Mammary epithelial cell (primary cell): ENCODE results near the gene SPC24.

ENCODE experiments used
- EZH2 ChIP-seq: IDR thresholded peaks from 2 replicates; pipeline ENCODE4 v1.6.1; 2012; ENCODE audit warnings: low read length, inconsistent platforms, borderline replicate concordance
- TF ChIP-seq, protein P1 (sequence below), 2 donors: IDR thresholded peaks in 1 of 2; conservative IDR thresholded peaks in 1 of 2; 2 replicates each; pipeline ENCODE4 v1.5.1; 2011 to 2012; ENCODE audit warnings: inconsistent platforms in 2 of 2, low read length in 2 of 2, mild to moderate bottlenecking in 2 of 2, control low read depth in 1 of 2, low read depth in 1 of 2; ENCODE audit not compliant: insufficient read depth in 1 of 2; ENCODE audit errors: extremely low read depth in 1 of 2

DNA sequence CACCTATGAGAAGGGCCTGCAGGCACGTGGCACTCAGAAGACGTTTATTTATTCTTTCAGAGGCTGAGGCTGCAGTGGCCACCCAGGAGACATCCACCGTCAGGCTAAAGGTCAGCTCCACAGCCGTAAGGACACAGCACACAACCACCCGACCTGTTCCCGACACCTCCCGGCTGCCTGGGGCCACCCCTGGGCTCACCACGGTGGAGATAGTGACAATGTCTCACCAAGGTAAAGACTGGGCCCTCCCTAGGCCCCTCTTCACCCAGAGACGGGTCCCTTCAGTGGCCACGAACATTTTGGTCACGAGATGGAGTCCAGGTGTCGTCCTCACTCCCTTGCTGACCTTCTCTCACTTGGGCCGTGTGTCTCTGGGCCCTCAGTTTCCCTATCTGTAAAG lies 32.5 kb downstream of the SPC24 start:
- TF ChIP-seq, protein P1, sequence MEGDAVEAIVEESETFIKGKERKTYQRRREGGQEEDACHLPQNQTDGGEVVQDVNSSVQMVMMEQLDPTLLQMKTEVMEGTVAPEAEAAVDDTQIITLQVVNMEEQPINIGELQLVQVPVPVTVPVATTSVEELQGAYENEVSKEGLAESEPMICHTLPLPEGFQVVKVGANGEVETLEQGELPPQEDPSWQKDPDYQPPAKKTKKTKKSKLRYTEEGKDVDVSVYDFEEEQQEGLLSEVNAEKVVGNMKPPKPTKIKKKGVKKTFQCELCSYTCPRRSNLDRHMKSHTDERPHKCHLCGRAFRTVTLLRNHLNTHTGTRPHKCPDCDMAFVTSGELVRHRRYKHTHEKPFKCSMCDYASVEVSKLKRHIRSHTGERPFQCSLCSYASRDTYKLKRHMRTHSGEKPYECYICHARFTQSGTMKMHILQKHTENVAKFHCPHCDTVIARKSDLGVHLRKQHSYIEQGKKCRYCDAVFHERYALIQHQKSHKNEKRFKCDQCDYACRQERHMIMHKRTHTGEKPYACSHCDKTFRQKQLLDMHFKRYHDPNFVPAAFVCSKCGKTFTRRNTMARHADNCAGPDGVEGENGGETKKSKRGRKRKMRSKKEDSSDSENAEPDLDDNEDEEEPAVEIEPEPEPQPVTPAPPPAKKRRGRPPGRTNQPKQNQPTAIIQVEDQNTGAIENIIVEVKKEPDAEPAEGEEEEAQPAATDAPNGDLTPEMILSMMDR (conservative IDR thresholded peaks at IDR 0.05 in 1 of 2, IDR thresholded peaks at IDR 0.05 in 1 of 2; ENCODE audit: extremely low read depth in 1 of 2, insufficient read depth in 1 of 2, low read depth in 1 of 2, low read length in 2 of 2), result no peak
- TF ChIP-seq EZH2, result no peak
